ENCODE results near the gene RASSF7. TPM values are rescaled to one million over a fixed set of nuclear protein-coding genes. Genes with fewer than 3 reads are reported as not detected.
A peak's percentile ranks its signal among the peaks of the same experiment; 100 is the strongest.

RASSF7 gene
- total RNA-seq, 2 donors from 2014 or later, result 8.5 to 13.0 TPM

- no peak overlapping the region for H3K27ac ChIP-seq
- no peaks in the 10 kb centered on the region for H3K27me3 ChIP-seq
- no peak for TF ChIP-seq CTCF (IDR thresholded peaks at IDR 0.05)
- no peak for DNase-seq (ENCODE audit: low spot score)
- no peaks in the 10 kb centered on the region for H3K9me3 ChIP-seq
- peaks cover 0 to 29% of the 10 kb centered on the region in 2 donors for H3K4me1 ChIP-seq
- no peak overlapping the region for H3K4me3 ChIP-seq
- no peaks in the 10 kb centered on the region for H3K36me3 ChIP-seq
Observed at GRCh38 chr11:563066-563811, 2.5 kb downstream of the RASSF7 start.

GRCh38 chr11:563812-564578 is 3.2 kb downstream of the RASSF7 start:
- Histone ChIP-seq H3K4me3 (no peak overlapping the region), H3K27ac (no peak overlapping the region), H3K9me3 (no peaks in the 10 kb centered on the region), H3K27me3 (no peaks in the 10 kb centered on the region), H3K36me3 (no peaks in the 10 kb centered on the region), H3K4me1 (peaks cover 0 to 31% of the 10 kb centered on the region in 2 donors)
- no peak for TF ChIP-seq CTCF (IDR thresholded peaks at IDR 0.05)
- no peak for DNase-seq (ENCODE audit: low spot score)

GRCh38 chr11:565921-566509 is 5.2 kb downstream of the RASSF7 start:
- Histone ChIP-seq H3K4me3 (no peak overlapping the region), H3K27me3 (no peaks in the 10 kb centered on the region), H3K9me3 (no peaks in the 10 kb centered on the region), H3K27ac (no peak overlapping the region), H3K4me1 (peaks cover 0 to 34% of the 10 kb centered on the region in 2 donors), H3K36me3 (no peaks in the 10 kb centered on the region)
- no peak for DNase-seq (ENCODE audit: low spot score)
- no peak for TF ChIP-seq CTCF (IDR thresholded peaks at IDR 0.05)

GRCh38 chr11:567011-567628 is 6.3 kb downstream of the RASSF7 start:
- Histone ChIP-seq H3K4me1 (peaks cover 0 to 24% of the 10 kb centered on the region in 2 donors), H3K27me3 (no peaks in the 10 kb centered on the region), H3K27ac (peak overlapping the region in 1 of 2 donors; percentile 93), H3K4me3 (peak overlapping the region in 1 of 2 donors; percentile 74), H3K36me3 (no peaks in the 10 kb centered on the region), H3K9me3 (no peaks in the 10 kb centered on the region)
- no peak for DNase-seq (ENCODE audit: low spot score)
- TF ChIP-seq CTCF (IDR thresholded peaks at IDR 0.05), result no peak

- Histone ChIP-seq H3K27ac (peak overlapping the region; percentile 93 to 94), H3K9me3 (no peaks in the 10 kb centered on the region), H3K4me3 (peak overlapping the region; percentile 42 to 74), H3K27me3 (no peaks in the 10 kb centered on the region), H3K4me1 (peaks cover 0 to 24% of the 10 kb centered on the region in 2 donors), H3K36me3 (no peaks in the 10 kb centered on the region)
- DNase-seq (ENCODE audit: low spot score), result no peak
- TF ChIP-seq CTCF (IDR thresholded peaks at IDR 0.05), result no peak
Observed at GRCh38 chr11:567629-568292, 7.0 kb downstream of the RASSF7 start.

All from right atrium auricular region (tissue), 2 donors.